ENCODE data around the gene MCM5.

The MCM5 gene

DNA sequence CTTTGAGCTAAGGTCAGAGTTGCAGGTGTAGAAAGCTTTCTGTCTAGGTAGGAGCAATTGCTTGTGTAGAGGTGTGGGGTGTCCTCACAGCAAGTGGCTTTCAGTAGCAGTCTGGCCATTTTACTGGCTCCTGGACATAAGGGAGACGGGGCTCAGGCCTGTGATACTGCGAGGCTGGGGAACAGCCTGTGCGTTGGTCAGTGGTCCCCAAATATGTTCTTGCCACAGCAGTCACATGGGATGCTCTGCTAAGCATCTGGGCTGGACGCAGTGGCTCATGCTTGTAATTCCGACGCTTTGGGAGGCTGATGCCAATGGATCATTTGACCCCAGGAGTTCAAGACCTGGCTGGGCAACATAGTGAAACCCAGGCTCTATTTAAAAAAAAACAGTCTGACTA, 1.9 kb downstream of the MCM5 start:
- no peak for DNase-seq (ENCODE audit: low read depth in 2 of 2, low spot score in 1 of 2)

DNA sequence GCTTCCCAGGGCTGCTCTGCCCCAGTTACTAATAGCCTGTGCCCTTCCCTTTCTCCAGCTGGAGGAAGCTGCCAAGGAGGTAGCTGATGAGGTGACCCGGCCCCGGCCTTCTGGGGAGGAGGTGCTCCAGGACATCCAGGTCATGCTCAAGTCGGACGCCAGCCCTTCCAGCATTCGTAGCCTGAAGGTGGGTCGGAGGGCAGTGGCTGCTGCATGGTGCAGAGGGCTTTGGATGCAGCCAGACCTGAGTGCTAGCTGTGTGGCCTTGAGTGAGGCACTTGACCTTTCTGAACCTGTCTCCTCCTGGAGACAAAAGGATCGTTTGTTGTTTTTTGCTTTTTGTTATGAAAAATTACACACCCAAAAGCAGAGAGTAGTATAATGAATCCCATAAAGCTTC, 3.4 kb downstream of the MCM5 start:
- DNase-seq (ENCODE audit: low read depth in 2 of 2, low spot score in 1 of 2): no peak

GRCh38 chr22:35404176-35404575, 4.2 kb downstream of the MCM5 start:
- DNase-seq (ENCODE audit: low read depth in 2 of 2, low spot score in 1 of 2): no peak

- DNase-seq (ENCODE audit: low read depth in 2 of 2, low spot score in 1 of 2): no peak
Observed at GRCh38 chr22:35406443-35406842, 6.5 kb downstream of the MCM5 start.

DNA sequence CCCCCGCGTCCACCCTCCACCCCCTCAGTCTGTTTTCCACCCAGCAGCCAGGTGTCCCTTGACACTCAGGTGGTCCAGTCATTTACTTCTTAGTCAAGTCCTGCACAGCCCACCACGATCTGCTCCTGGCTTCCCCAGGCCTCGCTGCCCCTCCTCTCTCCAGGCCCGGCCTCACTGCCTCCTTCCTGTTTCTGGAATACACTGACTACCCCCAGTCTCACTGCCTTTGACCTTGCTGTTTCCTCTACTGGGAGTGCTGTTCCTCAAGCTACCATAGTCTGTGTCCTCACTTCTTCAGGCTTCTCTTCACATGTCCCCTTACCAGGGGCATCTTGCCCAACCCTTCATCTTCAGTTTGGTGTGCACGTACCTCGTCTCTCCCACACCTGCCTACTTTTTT, 7.4 kb downstream of the MCM5 start:
- DNase-seq (ENCODE audit: low read depth in 2 of 2, low spot score in 1 of 2): no peak

DNA sequence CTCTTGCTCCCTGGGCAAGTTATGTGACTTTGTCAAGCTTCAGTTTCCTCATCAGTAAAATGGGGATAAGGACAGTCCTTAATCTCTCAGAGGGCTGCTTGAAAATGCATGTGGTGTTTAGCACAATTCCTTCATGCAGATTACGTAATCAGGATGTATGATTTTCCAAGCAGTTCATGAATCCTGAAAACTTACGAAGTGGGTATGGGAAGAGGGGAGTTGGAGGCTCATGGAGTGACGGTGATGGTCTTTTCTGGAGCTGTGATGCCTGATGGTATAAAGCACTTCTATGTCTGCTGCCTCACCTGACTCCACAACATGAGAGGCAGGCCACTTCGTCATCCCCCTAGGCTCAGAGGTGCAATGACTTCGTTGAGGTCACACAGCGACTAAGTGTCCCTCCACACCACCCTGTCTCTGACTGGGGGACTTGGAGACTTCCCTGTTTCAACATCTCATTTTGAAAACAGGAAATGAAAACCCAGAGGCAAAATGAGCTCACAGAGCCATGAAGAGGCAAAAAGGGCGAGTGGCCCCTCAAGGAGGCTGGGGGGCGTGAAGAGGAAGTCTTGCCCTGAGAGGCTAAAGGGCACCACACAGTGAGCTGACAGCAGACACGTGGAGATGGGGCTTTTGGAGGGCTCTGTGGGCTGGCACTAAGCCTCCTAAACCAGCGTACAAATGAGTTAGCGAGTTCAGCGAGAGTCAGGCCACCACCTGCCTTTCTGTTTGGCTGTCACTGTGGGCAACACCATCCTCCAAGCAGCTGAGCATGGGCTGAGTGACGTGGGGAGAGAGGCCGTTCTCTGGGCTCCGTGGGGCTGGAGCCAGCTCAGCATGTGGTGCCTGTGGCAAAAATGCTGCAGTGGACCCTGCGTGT, 10.1 kb downstream of the MCM5 start:
- no peak for DNase-seq (ENCODE audit: low read depth in 2 of 2, low spot score in 1 of 2)

DNA sequence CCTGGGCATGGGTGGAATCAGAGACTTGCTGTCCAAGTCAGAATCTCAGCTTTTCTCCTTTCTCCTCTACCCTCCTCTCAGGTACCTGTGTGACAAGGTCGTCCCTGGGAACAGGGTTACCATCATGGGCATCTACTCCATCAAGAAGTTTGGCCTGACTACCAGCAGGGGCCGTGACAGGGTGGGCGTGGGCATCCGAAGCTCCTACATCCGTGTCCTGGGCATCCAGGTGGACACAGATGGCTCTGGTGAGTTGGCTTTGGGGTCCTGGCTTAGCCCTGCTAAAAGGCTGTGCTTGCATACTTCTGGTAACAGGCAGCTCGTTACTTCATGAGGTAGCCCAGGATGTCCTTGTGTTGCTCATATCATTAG, 10.7 kb downstream of the MCM5 start:
- DNase-seq (ENCODE audit: low read depth in 2 of 2, low spot score in 1 of 2): no peak

DNA sequence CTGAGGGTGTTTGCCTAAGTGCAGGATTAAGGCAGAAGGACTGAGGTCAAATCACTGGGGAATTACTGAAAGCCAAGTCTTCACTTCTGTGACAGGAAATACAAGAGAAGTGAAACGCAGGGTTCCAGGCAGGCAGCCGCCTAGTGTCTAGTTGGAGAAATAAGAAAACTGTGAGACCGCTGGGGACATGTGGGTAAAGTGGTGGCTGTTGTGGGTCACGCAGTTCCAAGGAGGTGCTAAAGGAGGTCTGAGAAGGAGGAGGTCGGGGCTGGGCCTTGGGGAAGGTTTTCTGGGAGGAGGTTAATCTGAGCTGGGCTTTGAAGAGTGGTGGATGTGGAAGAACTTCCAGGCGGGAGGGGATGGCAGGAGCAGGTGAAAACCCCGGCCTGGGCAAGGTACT, 11.2 kb downstream of the MCM5 start:
- no peak for DNase-seq (ENCODE audit: low read depth in 2 of 2, low spot score in 1 of 2)

DNA sequence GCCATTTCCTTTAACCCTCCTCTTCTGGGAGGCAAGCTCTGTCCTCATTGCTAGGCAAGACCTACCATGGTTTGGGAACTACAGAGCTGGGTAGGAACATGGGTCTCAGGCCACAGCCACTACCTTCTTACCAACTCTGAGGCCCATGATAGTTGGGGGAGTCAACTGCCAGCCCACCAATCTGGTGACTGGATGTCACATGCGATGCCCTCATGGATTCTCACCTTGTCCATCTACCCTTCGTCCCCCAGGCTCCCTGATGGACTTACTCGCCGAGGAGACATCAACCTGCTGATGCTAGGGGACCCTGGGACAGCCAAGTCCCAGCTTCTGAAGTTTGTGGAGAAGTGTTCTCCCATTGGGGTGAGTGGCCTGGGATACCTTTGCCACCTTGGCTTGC, 13.7 kb downstream of the MCM5 start:
- no peak for DNase-seq (ENCODE audit: low read depth in 2 of 2, low spot score in 1 of 2)

DNA sequence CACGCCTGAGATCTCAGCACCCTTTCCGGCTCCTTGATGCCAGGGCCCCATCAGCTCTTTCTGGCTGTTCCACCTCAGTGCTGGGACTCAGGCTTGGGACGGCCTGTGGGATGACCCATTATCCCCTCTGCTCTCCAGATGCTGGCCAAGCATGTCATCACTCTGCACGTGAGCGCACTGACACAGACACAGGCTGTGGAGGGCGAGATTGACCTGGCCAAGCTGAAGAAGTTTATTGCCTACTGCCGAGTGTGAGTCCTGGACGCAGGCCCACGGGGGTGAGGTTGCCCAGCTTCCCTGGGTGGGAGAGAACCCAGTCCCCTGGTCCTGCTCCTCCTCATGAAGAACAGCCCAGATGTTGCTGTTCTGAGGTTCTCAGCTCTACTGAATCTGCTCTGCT, 17.7 kb downstream of the MCM5 start:
- no peak for DNase-seq (ENCODE audit: low read depth in 2 of 2, low spot score in 1 of 2)

GRCh38 chr22:35418088-35418487, 18.1 kb downstream of the MCM5 start:
- DNase-seq (ENCODE audit: low read depth in 2 of 2, low spot score in 1 of 2): no peak

- DNase-seq (ENCODE audit: low read depth in 2 of 2, low spot score in 1 of 2): no peak
Observed at GRCh38 chr22:35418731-35419130, 18.8 kb downstream of the MCM5 start.

DNA sequence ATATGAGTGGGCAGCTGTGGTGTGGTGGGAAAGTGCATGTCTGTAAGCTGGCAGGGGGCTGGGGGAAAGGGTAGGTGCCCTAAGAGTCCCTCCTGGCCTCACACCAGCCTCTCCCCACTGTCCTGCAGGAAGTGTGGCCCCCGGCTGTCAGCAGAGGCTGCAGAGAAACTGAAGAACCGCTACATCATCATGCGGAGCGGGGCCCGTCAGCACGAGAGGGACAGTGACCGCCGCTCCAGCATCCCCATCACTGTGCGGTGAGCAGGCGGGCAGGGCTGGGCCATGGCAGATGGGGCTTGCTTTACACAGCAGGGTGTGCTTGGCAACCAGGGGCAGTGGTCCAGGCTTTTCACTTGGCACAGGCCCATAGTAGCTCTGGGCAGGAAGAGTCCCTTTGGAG, 19.8 kb downstream of the MCM5 start:
- DNase-seq (ENCODE audit: low read depth in 2 of 2, low spot score in 1 of 2): no peak

- DNase-seq (ENCODE audit: low read depth in 2 of 2, low spot score in 1 of 2): no peak
Observed at GRCh38 chr22:35421121-35421520, 21.2 kb downstream of the MCM5 start.

- DNase-seq (ENCODE audit: low read depth in 2 of 2, low spot score in 1 of 2): no peak
Observed at GRCh38 chr22:35422145-35422544, 22.2 kb downstream of the MCM5 start.

- DNase-seq (ENCODE audit: low read depth in 2 of 2, low spot score in 1 of 2): no peak
Observed at GRCh38 chr22:35422936-35423335, 23.0 kb downstream of the MCM5 start.

DNA sequence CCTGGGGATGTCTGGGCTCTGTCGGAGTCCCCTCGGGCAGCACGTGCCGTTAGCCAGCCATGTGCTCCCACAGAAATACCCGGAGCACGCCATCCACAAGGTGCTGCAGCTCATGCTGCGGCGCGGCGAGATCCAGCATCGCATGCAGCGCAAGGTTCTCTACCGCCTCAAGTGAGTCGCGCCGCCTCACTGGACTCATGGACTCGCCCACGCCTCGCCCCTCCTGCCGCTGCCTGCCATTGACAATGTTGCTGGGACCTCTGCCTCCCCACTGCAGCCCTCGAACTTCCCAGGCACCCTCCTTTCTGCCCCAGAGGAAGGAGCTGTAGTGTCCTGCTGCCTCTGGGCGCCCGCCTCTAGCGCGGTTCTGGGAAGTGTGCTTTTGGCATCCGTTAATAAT, 24.1 kb downstream of the MCM5 start:
- DNase-seq (ENCODE audit: low read depth in 2 of 2, low spot score in 1 of 2): no peak

- DNase-seq (ENCODE audit: low read depth in 2 of 2, low spot score in 1 of 2): no peak
Observed at GRCh38 chr22:35424761-35425160, 24.8 kb downstream of the MCM5 start.

- DNase-seq (ENCODE audit: low read depth in 2 of 2, low spot score in 1 of 2): no peak
Observed at GRCh38 chr22:35425546-35425945, 25.6 kb downstream of the MCM5 start.

- DNase-seq (ENCODE audit: low read depth in 2 of 2, low spot score in 1 of 2): no peak
Observed at GRCh38 chr22:35425971-35426800, 26.2 kb downstream of the MCM5 start.

- DNase-seq (ENCODE audit: low read depth in 2 of 2, low spot score in 1 of 2): no peak
Observed at GRCh38 chr22:35426801-35427140, 26.8 kb downstream of the MCM5 start.

- peak; percentile 16 to 48 for DNase-seq (ENCODE audit: low read depth in 2 of 2, low spot score in 1 of 2)
Observed at GRCh38 chr22:35430897-35431322, 31.0 kb downstream of the MCM5 start.

Measured in stimulated activated CD8-positive, alpha-beta memory T cell treated with anti-CD3 and anti-CD28 coated beads, Interleukin-4, amount 100 ng/mL, for 4 hours (primary cell).